ENCODE measurements around the gene LUC7L3.
A peak's percentile ranks its signal among the peaks of the same experiment; 100 is the strongest.

The LUC7L3 gene

GRCh38 chr17:50769884-50770283 lies 50.5 kb downstream of the LUC7L3 start:
- no peak overlapping the region for H3K27ac ChIP-seq (ENCODE audit: insufficient read depth, low read length, poor library complexity, severe bottlenecking)
- no peak overlapping the region for H3K4me3 ChIP-seq (ENCODE audit: insufficient read depth, low read depth, low read length, poor library complexity, severe bottlenecking)
- no peaks in the 10 kb centered on the region for H3K9me3 ChIP-seq (ENCODE audit: control insufficient read depth, low read length)
- no peaks in the 10 kb centered on the region for H3K36me3 ChIP-seq (ENCODE audit: control insufficient read depth, insufficient read depth, low read length)
- H3K27me3 ChIP-seq (replicated peaks; ENCODE audit: control insufficient read depth, insufficient read depth, low read length, poor library complexity, severe bottlenecking) = no peaks in the 10 kb centered on the region
- DNase-seq = no peak
- H3K4me1 ChIP-seq (ENCODE audit: control insufficient read depth, insufficient read depth, low read length, poor library complexity, severe bottlenecking) = no peaks in the 10 kb centered on the region

- Histone ChIP-seq H3K27ac (ENCODE audit: insufficient read depth, low read length, poor library complexity, severe bottlenecking) (no peak overlapping the region), H3K36me3 (ENCODE audit: control insufficient read depth, insufficient read depth, low read length) (no peaks in the 10 kb centered on the region), H3K4me1 (ENCODE audit: control insufficient read depth, insufficient read depth, low read length, poor library complexity, severe bottlenecking) (no peaks in the 10 kb centered on the region), H3K4me3 (ENCODE audit: insufficient read depth, low read depth, low read length, poor library complexity, severe bottlenecking) (no peak overlapping the region), H3K27me3 (replicated peaks; ENCODE audit: control insufficient read depth, insufficient read depth, low read length, poor library complexity, severe bottlenecking) (no peaks in the 10 kb centered on the region), H3K9me3 (ENCODE audit: control insufficient read depth, low read length) (no peaks in the 10 kb centered on the region)
- no peak for DNase-seq
These were observed 50.9 kb downstream of the LUC7L3 start for GRCh38 chr17:50770346-50770745.

DNA sequence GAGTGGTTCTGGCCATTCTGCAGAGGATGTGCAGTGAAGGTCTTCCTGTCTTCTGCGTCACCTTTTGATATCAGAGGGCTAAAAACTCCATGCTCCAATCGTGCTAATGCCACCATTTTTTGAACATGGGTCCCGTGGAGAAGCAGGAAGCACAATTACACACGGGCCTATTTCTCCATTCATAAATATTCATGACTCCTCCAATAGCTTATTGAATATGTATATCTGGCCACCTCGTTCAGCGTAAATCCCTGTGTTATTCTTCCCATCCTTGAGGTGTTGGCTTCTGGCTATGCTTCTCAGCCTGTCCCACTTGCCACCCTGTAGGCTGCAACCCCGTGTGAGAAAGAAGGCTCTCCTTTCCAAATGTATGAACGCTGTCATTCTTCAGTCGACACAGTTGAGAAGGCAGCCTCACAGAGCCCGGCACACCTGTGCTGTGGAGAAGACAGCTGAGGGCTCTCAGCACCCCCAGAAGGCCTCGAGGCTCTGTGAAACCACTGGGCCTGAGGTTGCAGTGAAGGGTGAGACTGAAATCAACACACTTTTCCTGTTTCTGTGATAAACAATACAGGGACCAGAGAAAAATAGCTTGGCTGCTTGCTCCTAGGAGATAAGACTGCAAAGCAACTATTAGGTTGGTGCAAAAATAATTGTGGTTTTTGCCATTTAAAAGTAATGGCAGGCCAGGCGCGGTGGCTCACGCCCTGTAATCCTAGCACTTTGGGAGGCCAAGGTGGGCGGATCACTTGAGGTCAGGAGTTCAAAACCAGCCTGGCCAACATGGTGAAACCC lies 52.8 kb downstream of the LUC7L3 start:
- H3K4me3 ChIP-seq (ENCODE audit: insufficient read depth, low read depth, low read length, poor library complexity, severe bottlenecking) = no peak overlapping the region
- no peaks in the 10 kb centered on the region for H3K9me3 ChIP-seq (ENCODE audit: control insufficient read depth, low read length)
- H3K36me3 ChIP-seq (ENCODE audit: control insufficient read depth, insufficient read depth, low read length) = no peaks in the 10 kb centered on the region
- no peak for DNase-seq
- H3K27ac ChIP-seq (ENCODE audit: insufficient read depth, low read length, poor library complexity, severe bottlenecking) = no peak overlapping the region
- H3K4me1 ChIP-seq (ENCODE audit: control insufficient read depth, insufficient read depth, low read length, poor library complexity, severe bottlenecking) = no peaks in the 10 kb centered on the region
- no peaks in the 10 kb centered on the region for H3K27me3 ChIP-seq (replicated peaks; ENCODE audit: control insufficient read depth, insufficient read depth, low read length, poor library complexity, severe bottlenecking)

- DNase-seq = no peak
- no peaks in the 10 kb centered on the region for H3K27me3 ChIP-seq (replicated peaks; ENCODE audit: control insufficient read depth, insufficient read depth, low read length, poor library complexity, severe bottlenecking)
These were observed 54.9 kb downstream of the LUC7L3 start for GRCh38 chr17:50774225-50774803.

GRCh38 chr17:50775926-50776325 lies 56.5 kb downstream of the LUC7L3 start:
- Histone ChIP-seq H3K9me3 (ENCODE audit: control insufficient read depth, low read length) (no peaks in the 10 kb centered on the region), H3K4me3 (ENCODE audit: insufficient read depth, low read depth, low read length, poor library complexity, severe bottlenecking) (no peak overlapping the region), H3K27me3 (replicated peaks; ENCODE audit: control insufficient read depth, insufficient read depth, low read length, poor library complexity, severe bottlenecking) (no peaks in the 10 kb centered on the region), H3K4me1 (ENCODE audit: control insufficient read depth, insufficient read depth, low read length, poor library complexity, severe bottlenecking) (peaks cover 8% of the 10 kb centered on the region), H3K36me3 (ENCODE audit: control insufficient read depth, insufficient read depth, low read length) (no peaks in the 10 kb centered on the region), H3K27ac (ENCODE audit: insufficient read depth, low read length, poor library complexity, severe bottlenecking) (no peak overlapping the region)
- DNase-seq = no peak

More at GRCh38 chr17:50774225-50774803, 54.9 kb downstream of the LUC7L3 start:
- Histone ChIP-seq H3K27ac (ENCODE audit: insufficient read depth, low read length, poor library complexity, severe bottlenecking) (no peak overlapping the region), H3K4me3 (ENCODE audit: insufficient read depth, low read depth, low read length, poor library complexity, severe bottlenecking) (no peak overlapping the region), H3K4me1 (ENCODE audit: control insufficient read depth, insufficient read depth, low read length, poor library complexity, severe bottlenecking) (peaks cover 2% of the 10 kb centered on the region), H3K36me3 (ENCODE audit: control insufficient read depth, insufficient read depth, low read length) (no peaks in the 10 kb centered on the region), H3K9me3 (ENCODE audit: control insufficient read depth, low read length) (no peaks in the 10 kb centered on the region)

DNA sequence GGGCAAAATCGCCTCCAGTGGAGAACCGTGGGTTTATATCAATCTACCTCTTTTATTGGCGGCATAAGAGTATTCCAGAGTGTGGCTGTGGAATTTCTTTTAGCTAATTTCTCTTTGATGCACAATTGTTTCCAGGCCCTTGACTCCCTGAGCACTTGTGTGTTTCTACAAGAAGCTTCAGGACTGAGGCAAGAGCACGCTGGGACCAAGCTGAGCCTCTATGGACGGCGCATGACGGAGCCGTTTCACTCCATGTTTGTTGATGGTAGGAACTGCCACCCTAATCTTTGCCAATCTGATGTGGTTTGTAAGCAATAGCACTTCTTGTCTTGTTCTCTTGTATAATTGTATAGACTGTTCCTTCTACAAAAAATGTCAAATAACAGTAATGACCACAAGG lies 59.1 kb downstream of the LUC7L3 start:
- H3K27ac ChIP-seq (ENCODE audit: insufficient read depth, low read length, poor library complexity, severe bottlenecking) = no peak overlapping the region
- H3K4me3 ChIP-seq (ENCODE audit: insufficient read depth, low read depth, low read length, poor library complexity, severe bottlenecking) = no peak overlapping the region
- DNase-seq = no peak
- no peaks in the 10 kb centered on the region for H3K9me3 ChIP-seq (ENCODE audit: control insufficient read depth, low read length)
- H3K27me3 ChIP-seq (replicated peaks; ENCODE audit: control insufficient read depth, insufficient read depth, low read length, poor library complexity, severe bottlenecking) = no peaks in the 10 kb centered on the region
- peaks cover 8% of the 10 kb centered on the region for H3K4me1 ChIP-seq (ENCODE audit: control insufficient read depth, insufficient read depth, low read length, poor library complexity, severe bottlenecking)
- H3K36me3 ChIP-seq (ENCODE audit: control insufficient read depth, insufficient read depth, low read length) = no peaks in the 10 kb centered on the region

GRCh38 chr17:50778988-50779387 lies 59.6 kb downstream of the LUC7L3 start:
- no peak overlapping the region for H3K4me3 ChIP-seq (ENCODE audit: insufficient read depth, low read depth, low read length, poor library complexity, severe bottlenecking)

DNA sequence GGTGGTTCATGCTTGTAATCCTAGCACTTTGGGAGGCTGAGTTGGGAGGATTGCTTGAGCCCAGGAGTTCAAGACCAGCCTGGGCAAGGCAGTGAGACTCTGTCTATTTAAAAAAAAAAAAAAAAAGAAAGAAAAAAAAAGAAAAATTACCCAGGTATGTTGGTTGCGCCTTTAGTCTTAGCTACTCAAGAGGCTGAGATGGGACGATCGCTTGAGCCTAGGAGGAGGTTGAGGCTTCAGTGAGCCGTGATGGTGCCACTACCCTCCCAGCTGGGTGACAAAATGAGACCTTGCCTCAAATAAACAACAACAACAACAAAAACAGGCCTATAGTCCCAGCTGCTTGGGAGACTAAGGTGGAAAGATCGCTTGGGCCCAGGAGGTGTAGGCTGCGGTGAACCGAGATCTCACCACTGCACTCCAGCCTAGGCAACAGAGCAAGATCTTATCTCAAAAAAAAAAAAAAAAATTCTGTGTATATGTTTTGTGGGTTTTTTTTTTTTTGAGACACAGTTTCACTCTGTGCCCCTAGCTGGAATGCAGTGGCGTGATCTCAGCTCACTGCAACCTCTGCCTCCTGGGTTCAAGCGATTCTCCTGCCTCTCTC lies 60.4 kb downstream of the LUC7L3 start:
- peaks cover 8% of the 10 kb centered on the region for H3K4me1 ChIP-seq (ENCODE audit: control insufficient read depth, insufficient read depth, low read length, poor library complexity, severe bottlenecking)
- peak; percentile 46 to 62 (median 60) for DNase-seq
- peak overlapping the region; percentile 15 for H3K27ac ChIP-seq (ENCODE audit: insufficient read depth, low read length, poor library complexity, severe bottlenecking)
- H3K4me3 ChIP-seq (ENCODE audit: insufficient read depth, low read depth, low read length, poor library complexity, severe bottlenecking) = no peak overlapping the region
- H3K9me3 ChIP-seq (ENCODE audit: control insufficient read depth, low read length) = no peaks in the 10 kb centered on the region
- no peaks in the 10 kb centered on the region for H3K27me3 ChIP-seq (replicated peaks; ENCODE audit: control insufficient read depth, insufficient read depth, low read length, poor library complexity, severe bottlenecking)
- no peaks in the 10 kb centered on the region for H3K36me3 ChIP-seq (ENCODE audit: control insufficient read depth, insufficient read depth, low read length)

More at GRCh38 chr17:50778988-50779387, 59.6 kb downstream of the LUC7L3 start:
- Histone ChIP-seq H3K36me3 (ENCODE audit: control insufficient read depth, insufficient read depth, low read length) (no peaks in the 10 kb centered on the region), H3K9me3 (ENCODE audit: control insufficient read depth, low read length) (no peaks in the 10 kb centered on the region), H3K27me3 (replicated peaks; ENCODE audit: control insufficient read depth, insufficient read depth, low read length, poor library complexity, severe bottlenecking) (no peaks in the 10 kb centered on the region), H3K27ac (ENCODE audit: insufficient read depth, low read length, poor library complexity, severe bottlenecking) (no peak overlapping the region), H3K4me1 (ENCODE audit: control insufficient read depth, insufficient read depth, low read length, poor library complexity, severe bottlenecking) (peaks cover 8% of the 10 kb centered on the region)
- DNase-seq = no peak

DNA sequence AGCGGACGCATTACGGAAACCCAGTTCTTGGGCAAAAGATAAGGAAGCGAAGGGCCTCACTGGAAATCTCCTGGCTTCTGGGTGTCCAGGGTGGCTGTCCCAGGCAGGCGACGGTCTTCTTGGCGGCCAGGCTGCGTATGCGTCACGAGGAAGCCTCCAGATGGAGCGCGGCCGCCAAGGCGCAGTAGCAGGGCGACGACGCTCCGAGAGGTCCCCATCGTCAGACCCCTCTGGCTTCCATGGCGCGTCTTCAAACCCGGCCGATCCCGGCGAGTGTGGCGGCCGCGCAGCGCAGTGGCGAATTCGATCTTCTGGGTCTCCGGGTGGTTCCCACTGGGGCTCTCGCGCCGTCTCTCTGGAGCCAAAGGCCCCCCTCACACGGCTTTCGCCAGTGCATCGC lies 61.8 kb downstream of the LUC7L3 start:
- no peaks in the 10 kb centered on the region for H3K9me3 ChIP-seq (ENCODE audit: control insufficient read depth, low read length)
- peaks cover 8% of the 10 kb centered on the region for H3K4me1 ChIP-seq (ENCODE audit: control insufficient read depth, insufficient read depth, low read length, poor library complexity, severe bottlenecking)
- H3K27me3 ChIP-seq (replicated peaks; ENCODE audit: control insufficient read depth, insufficient read depth, low read length, poor library complexity, severe bottlenecking) = no peaks in the 10 kb centered on the region
- no peaks in the 10 kb centered on the region for H3K36me3 ChIP-seq (ENCODE audit: control insufficient read depth, insufficient read depth, low read length)
- H3K27ac ChIP-seq (ENCODE audit: insufficient read depth, low read length, poor library complexity, severe bottlenecking) = no peak overlapping the region
- DNase-seq = no peak
- peak overlapping the region; percentile 20 for H3K4me3 ChIP-seq (ENCODE audit: insufficient read depth, low read depth, low read length, poor library complexity, severe bottlenecking)

- no peak overlapping the region for H3K4me3 ChIP-seq (ENCODE audit: insufficient read depth, low read depth, low read length, poor library complexity, severe bottlenecking)
- H3K4me1 ChIP-seq (ENCODE audit: control insufficient read depth, insufficient read depth, low read length, poor library complexity, severe bottlenecking) = peaks cover 8% of the 10 kb centered on the region
- no peaks in the 10 kb centered on the region for H3K36me3 ChIP-seq (ENCODE audit: control insufficient read depth, insufficient read depth, low read length)
- DNase-seq = peak; percentile 56 to 68 (median 57)
- no peak overlapping the region for H3K27ac ChIP-seq (ENCODE audit: insufficient read depth, low read length, poor library complexity, severe bottlenecking)
- H3K9me3 ChIP-seq (ENCODE audit: control insufficient read depth, low read length) = no peaks in the 10 kb centered on the region
- no peaks in the 10 kb centered on the region for H3K27me3 ChIP-seq (replicated peaks; ENCODE audit: control insufficient read depth, insufficient read depth, low read length, poor library complexity, severe bottlenecking)
These were observed 63.8 kb downstream of the LUC7L3 start for GRCh38 chr17:50783193-50783660.

All from effector memory CD4-positive, alpha-beta T cell (primary cell).